Gastroesophageal sphincter (tissue), 3 donors: ENCODE measurements around the gene LEP.

ENCODE experiments used
- CTCF ChIP-seq, 4 experiments: fragments of 200-600 bp in 2 of 4; fragments of 450-650 bp in 2 of 4; sonication (generic) in 1 of 4; IDR thresholded peaks; one replicate each; pipeline ENCODE4 v1.5.1; 2017 to 2019; ENCODE audit warnings: antibody characterized with exemption in 4 of 4, mild to moderate bottlenecking in 2 of 4, moderate library complexity in 2 of 4
- EP300 ChIP-seq: sonication (generic); formaldehyde crosslinking; IDR thresholded peaks from one replicate; pipeline ENCODE4 v1.6.1; 2017; ENCODE audit warnings: antibody characterized with exemption, mild to moderate bottlenecking
- POLR2A ChIP-seq, 2 donors: fragments of 450-650 bp; IDR thresholded peaks; one replicate each; pipeline ENCODE4 v1.6.1; 2017; ENCODE audit warnings: antibody characterized with exemption in 2 of 2, mild to moderate bottlenecking in 2 of 2, moderate library complexity in 1 of 2
- POLR2AphosphoS5 ChIP-seq: sonication (generic); formaldehyde crosslinking; IDR thresholded peaks from one replicate; pipeline ENCODE4 v1.6.1; 2017; ENCODE audit warnings: antibody characterized with exemption

- TF ChIP-seq CTCF (IDR thresholded peaks at IDR 0.05) (no peak), POLR2A (IDR thresholded peaks at IDR 0.05) (no peak), POLR2AphosphoS5 (no peak), EP300 (no peak)
These were observed 25.3 kb upstream of the LEP start for GRCh38 chr7:128215739-128216138.
